Stimulated activated naive CD4-positive, alpha-beta T cell (primary cell): ENCODE measurements around the gene ZNF445.
"Not testable (repeated sequence)": the region's sequence is repeated elsewhere in the genome, so short reads cannot be mapped to it uniquely, and the experiment has no call there.

Experiments used
- DNase-seq, 6 experiments: peaks; one replicate each; lab custom pipeline; 2025; lab: John Stamatoyannopoulos, UW

The ZNF445 gene

DNA sequence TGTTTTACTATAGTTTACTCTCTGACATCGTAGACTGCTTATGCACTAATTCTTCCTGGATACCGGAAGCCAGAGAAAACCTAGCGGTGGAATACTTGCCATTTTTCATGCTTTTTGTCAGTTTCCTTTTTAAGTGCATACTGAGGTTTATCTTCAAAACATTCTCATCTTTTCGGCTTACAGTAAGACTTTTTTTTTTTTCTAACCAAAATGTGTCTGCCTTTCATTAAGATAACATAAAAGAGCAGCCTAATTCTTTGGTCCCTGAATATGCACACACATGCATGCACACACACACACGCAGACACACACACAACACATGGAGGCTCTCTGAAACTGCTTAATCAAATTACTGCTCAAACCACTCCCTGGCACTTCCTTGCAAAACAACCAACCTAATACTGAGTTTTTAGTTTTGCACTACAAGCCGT lies 1.3 kb downstream of the ZNF445 start:
- DNase-seq = peak in 2 of 6 experiments; percentile 20 to 25

DNA sequence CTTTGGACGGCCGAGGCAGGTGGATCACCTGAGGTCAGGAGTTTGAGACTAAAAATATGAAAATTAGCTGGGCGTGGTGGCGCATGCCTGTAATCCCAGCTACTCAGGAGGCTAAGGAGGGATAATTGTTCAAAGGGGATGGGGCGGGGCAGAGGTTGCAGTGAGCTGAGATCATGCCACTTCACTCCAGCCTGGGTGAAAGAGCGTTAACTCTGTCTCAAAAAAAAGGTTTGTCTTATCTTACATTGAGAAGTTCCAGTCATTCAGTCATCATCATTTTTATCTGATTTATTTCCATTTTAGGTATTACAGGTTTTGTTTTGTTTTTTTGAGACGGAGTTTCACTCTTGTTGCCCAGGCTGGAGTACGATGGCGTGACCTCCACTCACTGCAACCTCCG lies 2.6 kb downstream of the ZNF445 start:
- DNase-seq = not testable (repeated sequence)

DNA sequence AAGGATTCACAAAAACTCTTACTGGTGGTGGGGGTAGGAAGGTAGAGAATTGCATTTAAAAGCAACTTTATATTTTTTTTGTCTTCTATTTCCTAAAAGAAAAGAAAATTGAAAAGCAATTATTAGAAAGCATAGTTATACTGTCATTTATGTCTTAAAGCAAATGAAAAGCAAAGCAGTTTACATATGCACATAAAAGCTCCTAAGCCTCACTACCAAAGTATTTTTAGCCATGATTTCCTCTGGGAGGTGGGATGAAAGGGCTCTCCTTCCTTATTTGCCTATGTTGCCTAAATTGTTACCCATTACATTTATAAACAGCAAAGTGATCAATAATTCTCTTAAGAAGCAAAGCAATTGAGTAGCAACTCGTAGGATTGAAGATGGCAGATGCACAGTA lies 7.0 kb downstream of the ZNF445 start:
- no peak for DNase-seq

DNA sequence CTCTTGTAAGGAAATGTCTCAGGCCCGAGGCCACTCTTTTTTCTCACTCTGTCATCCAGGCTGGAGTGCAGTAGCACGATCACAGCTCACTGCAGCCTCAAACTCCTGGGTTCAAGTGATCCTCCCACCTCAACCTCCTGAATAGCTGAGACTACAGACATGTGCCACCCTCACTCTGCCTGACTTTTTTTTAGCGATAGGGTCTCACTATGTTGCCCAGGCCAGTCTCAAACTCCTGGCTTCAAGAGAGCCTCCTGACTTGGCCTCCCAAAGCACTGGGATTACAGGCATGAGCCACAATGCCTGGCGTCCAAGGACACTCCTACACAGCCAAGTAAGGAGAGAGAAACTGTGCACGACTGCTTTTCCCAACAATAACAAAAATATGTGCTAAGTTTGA lies 7.6 kb downstream of the ZNF445 start:
- no peak for DNase-seq

DNA sequence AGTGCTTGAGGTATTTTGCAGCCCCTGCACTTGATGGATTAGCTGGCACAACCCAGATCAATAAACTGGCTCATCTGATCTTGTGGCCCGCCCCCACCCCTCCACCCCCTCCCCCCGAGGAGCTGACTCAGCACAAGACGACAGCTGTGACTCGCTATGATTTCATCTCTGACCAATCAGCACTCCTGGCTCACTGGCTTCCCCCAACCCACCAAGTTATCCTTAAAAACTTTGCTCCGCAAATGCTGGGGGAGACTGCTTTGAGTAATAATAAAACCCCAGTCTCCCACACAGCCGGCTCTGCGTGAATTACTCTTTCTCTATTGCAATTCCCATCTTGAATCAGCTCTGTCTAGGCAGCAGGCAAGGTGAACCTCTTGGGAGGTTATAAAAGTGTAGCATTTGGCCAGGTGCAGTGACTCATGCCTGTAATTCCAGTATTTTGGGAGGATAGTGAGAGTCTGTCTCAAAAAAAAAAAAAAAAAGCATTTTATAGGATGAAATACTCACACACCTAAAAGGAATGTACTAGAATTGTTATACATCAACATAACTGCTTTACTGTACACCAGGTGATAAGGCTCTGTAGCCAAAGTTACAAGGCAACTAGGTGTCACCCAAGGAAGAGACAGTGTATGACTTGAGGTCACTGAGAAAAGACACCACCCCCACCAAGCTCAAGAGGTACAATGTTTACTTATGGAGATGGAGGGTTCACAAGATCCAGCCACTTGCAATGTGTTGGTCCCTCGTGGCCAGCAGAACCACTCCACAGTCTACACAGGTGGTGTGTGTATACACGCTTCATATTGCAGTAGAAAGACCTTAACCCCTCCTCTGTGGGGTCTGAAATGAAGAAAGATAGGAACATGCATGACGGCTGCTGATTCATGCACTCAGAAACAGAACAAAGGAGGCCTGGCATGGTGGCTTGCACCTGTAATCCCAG lies 8.6 kb downstream of the ZNF445 start:
- DNase-seq = no peak

DNA sequence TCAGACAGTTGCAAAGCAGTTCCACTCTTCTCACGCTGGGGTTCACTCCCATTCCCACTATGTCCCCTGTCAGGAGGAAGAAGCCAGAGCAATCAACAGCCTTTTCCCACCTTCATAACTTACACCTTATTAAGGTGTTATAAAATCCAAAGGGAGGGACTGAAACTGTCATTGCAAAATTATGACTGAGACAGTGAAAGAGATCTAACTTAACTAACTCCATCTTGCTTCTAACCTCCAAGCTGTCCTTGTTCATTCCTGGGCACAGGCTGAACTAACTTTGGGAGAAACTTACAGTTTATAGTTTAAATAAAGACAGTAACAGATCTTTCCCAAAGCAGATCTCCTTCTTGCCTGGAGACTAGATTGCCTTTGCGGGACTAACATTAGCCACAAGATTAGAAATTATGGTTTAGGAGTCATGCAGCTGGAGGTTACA lies 9.4 kb downstream of the ZNF445 start:
- not testable (repeated sequence) for DNase-seq

DNA sequence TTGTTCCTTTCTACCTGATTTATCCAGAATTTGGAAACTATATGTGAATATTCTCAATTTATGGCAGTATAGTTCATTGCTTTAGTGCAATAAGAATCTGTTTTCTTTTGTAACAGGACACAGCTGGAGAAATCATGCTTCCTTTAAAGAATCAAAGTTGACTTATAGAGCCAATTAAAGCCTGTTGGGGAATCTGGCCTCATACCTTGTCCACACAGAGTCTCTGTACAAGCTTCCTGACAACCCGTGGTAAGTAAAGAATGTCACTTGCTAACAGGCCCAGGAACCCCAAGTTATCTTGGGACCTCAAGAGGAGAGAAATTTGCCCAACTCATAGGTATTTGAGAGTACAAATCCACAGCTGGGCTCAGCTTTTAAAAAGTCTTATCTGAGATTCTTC lies 10.2 kb downstream of the ZNF445 start:
- no peak for DNase-seq

DNA sequence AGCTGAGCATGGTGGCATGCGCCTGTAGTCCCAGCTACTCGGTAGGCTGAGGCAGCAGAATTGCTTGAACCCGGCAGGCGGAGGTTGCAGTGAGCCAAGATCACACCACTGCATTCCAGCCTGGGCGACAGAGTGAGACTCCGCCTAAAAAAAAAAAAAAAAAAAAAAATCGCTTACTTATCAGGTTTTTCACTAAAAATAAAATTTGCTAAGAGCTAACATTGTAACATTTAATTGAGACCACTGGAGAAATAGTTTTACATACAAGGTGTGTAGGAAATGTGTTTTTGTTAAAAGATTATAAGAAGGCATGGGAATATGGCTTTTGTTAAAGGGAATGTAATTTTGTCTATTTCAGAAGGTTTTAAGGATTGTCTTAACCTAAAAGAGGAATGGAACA lies 12.6 kb downstream of the ZNF445 start:
- not testable (repeated sequence) for DNase-seq

DNA sequence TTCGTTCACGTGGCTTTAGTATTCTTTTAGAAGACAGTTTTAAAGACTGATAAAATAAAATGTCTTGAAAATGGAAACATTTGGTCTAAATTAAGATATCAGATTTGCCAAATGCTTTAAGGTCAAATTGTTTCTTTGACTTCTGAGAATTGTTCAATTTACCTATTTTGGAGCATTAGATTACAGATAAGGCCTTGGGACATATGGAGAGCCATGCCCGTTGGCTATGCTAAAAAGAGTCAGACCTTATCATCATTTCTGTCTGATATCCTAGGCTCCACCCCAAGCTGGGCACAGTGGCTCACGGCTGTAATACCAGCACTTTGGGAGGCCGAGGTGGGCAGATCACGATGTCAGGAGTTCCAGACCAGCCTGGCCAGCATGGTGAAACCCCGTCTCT lies 13.0 kb downstream of the ZNF445 start:
- DNase-seq = no peak

DNA sequence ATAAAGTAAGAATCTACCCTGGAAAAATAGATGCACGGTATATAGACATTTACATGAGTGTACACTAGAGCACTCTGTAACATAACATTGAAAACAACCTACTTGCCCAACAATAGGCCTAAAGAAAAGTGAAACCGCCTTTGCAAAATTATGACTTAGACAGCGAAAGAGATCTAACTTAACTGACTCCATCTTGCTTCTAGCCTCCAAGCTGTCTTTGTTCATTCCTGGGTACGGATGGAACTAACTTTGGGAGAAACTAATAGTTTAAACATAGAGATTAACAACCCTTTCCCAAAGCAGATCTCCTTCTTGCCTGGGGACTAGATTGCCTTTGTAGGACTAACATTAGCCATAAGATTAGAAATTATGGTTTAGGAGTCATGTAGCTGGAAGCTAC lies 17.4 kb downstream of the ZNF445 start:
- DNase-seq = not testable (repeated sequence)

DNA sequence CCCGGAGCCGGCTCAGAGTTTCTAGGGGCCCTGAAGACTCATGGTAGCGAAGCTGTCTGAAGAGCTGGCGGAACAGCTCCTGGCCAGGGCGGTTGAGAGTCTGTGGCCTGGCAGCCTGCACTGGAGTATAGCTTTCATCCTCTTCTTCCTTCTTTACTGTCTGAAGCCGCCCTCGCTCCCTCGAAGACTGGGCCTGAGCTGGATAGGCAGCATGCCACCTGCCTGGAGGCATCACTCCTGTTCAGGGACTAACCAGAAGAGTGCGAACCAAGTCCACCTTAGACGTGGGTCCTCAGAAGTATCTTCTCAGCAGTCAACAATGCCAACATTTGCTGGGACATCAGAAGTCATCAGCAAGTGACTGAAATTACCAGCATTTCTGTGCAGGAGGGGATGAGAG lies 22.2 kb downstream of the ZNF445 start:
- DNase-seq = no peak

DNA sequence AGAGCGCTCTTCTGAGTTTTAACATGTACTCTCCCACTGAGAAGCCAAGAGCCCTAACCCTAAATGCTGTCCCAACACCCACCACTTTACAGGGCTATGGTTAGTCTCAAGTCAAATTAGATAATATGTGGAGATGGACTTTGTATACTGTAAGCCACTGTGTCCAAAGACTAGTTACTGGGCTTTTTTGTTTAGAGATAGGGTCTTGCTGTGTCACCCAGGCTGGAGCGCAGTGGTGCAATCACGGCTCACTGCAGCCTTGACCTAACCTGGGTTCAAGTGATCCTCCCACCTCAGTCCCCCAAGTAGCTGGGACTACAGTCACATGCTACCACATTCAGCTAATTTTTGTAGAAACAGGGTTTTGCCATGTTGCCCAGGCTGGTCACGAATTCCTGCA lies 23.2 kb downstream of the ZNF445 start:
- DNase-seq = no peak

DNA sequence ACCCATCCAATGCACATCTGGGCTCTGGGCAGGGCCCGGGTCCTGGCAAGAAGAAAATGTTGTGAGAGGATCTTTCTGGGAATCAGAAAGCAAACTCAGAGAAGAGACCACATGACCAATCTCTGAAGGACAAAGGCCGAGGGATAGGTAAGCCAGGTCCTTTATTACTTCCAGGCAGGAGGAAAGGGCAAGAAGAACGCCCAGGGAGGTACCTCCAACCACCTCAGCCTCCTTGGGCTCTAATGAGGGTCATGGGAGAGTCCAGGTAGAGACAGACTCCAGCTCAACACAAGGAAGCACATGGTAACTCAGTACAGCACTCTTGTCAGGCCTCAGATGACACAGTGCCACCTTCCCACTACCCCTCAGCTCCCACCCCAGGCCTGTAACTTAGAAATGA lies 26.0 kb downstream of the ZNF445 start:
- DNase-seq = no peak

DNA sequence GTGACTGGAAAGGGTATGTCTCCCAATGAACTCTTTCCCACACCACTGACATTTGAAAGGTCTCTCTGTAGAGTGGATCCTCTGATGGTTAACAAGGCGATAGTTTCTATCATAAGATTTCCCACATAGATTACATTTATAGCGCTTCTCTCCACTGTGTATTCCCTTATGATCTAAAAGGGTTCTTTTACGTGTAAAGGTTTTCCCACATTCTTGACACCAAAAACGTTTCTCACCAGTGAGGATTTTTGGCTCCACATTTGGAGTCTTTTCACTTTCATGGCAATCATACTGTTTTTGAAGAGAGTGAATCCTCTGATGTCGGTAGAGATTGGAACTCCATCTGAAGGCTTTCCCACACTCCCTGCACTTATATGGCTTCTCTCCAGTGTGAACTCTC lies 30.5 kb downstream of the ZNF445 start:
- no peak for DNase-seq

DNA sequence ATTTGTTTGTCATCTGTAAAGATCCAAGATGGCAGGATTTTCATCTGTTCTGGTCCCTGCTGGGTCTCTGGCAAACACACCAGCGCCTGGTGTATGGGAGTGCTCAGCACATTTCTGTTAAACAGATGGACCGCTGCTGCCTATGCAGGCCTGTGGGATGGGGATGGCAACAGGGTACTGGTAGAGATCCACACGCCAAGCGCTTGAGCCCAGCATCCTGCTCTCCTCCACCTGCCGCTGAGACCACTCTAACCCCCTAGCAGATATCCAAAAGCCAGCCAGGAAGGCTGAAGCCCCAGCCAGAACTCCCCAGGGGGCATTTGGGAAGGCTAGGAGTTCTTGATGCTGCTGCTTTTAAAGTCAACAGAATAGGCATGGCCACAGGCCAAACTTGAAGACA lies 31.7 kb downstream of the ZNF445 start:
- no peak for DNase-seq

DNA sequence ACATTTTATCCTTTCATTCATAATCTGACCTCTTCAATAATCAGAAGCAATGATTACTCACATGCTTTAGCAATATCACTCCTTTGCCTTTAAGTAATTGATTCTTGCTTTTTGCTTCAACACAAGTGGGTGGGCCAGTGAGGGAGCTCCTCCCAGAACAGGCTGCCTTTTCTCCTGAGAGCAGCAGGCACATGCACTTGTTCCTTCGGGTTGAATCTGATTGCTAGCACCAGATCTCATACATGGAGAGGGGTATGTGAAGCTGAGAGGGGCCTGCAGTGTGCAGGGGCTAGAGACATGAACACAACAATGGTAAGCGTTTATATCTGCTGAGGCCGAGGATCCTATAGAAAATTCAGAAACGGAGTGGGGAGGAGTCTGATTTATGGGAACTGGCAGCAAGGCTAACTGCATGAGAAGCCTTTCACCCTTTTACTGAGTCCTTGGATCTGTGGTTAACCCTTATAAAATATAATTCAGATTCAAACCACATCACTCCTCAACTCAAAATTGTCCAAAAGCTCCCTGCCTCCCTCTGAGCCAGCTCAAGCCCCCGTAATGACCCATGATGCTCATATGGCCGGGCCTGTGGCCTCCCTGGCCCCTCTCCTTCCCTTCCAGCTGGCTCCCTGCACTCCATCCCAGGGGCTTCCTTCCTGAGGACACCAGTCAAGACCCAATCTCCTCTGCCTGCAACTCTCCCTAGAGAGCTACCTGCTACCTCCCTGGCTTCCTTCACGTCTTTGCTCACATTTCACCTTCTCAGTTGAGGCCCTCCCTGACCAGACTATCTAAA lies 32.4 kb downstream of the ZNF445 start:
- DNase-seq = no peak

DNA sequence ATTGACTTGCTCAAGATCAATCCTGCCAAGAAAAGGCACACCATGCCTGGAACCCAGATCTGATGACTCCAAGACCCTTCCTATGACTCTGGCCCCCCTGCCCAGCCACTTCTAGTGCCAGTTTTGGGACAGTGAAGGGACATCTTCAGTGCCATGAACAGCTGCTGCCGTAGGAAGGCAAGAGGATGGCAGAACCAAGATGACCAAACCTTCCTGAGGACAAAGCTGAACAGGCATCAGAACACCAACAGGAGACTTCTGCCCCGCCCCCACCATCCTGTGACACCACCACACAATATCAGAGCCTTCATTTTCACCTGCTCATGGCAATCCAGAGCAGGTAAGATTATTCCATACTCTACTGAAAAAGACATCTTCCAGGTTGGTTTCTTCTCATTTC lies 33.0 kb downstream of the ZNF445 start:
- no peak for DNase-seq

DNA sequence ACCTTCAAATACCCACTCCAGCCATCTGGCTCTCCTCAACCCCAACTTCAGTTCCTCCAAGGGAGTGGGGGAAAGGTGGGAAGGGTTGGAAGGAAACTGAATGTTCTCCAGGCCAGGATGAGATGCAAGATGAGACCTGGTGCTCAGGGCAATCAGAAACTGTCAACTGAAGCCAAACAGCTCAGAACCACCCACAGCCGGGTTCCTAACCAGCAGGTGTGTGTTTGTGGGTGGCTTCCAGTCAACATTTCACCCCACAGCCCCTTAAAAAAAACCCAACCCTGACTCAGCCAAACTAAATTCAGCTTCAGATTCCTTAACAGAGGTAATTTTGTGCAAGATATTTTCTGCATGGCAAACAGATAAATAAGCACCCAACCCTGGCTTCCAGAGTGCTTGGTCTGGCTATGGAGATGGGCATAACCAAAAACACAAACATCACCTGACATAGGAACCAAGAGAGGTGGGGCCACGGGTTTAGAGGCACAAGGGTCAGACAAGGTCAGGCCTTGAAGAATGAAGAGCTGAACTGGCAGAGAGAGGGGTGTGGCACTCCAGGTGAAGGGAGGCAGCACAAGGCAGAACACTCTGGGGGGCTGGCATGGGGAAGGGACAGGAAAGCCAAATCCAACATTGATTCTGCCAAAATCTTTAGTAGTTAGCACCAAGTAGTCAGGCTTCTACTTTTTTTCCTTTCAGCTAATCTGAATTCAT lies 34.7 kb downstream of the ZNF445 start:
- no peak for DNase-seq

DNA sequence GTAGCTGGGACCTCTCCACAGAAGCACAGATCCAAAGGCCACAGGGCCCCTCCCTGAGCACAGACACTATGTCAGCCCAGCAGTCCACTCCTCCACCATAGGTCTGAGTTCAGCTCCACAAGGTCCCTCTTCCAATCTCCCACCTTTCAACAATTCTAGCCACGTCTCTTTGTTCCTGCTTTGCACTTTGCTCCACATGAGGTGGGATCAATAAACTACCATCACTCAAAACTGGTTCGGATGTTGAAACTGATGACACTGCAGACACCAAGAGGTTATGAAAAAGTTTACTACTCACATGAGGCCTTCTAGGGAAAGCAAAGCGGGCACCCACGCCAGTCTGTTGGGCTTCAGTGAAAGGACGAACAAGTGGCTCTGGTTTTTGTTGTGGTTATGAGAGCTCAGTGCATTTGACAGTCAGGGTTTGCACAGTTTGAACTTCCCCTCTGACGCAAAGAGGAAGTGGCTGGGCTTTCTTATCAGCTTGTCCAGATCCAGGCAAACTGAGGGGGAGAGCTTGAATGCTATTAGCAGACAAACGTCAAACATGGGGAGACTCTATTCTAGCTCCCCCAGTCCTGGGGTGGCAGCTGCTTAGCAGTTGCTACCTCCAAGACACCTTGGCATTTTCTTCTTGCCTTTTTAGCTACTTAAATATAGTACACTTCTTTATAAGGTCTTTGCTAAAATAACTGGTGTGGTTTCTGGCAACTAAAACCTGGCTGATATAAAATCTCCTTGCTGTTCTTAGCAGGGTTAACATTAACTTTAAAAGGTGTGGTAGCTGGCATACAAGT lies 37.8 kb downstream of the ZNF445 start:
- peak; percentile 4 to 76 (median 48) for DNase-seq

DNA sequence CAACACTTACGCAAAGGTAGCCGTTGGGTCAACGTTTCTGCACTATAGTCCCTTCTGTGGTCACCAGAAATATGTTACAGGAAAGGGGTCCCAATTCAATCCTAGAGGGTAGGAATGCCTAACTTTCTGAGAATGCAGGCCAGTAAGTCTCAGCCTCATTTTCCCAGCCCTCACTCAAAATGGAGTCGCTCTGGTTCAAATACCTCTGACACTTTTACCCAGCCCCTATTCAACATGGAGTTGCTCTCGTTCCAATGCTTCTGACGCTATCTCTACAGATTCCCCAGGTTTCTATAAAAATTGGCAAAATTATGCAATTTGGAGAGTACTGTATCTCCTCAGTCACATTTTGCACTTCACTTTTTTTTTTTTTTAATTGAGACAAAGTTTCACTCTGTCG lies 39.7 kb downstream of the ZNF445 start:
- no peak for DNase-seq

DNA sequence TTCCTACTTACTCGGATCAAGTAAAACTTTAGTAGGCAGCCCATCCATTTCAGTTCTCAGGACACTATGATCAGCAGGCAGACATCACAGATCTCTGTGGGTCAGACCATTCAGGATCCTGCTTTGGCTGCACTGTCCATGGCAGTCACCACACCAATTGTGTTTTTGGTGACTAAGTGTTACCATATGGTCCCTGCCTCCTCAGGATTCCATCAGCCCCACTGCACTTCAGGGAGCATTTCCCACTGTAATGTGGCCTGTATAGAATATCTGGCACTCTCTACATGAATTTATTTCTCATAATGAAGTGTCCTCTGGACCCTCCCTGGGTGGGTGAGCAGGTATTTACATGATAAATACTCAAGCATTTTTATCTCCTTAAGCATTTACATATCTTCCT lies 41.3 kb downstream of the ZNF445 start:
- DNase-seq = no peak
